GM19324 (cell line): ENCODE measurements around the gene MORC2.

Experiments
- ATAC-seq: cut with Tn5 transposase; IDR thresholded peaks from one replicate; pipeline ENCODE4 v1.9.1; 2021; ENCODE audit warnings: mild to moderate bottlenecking, moderate library complexity; ENCODE audit not compliant: unreplicated experiment, low FRiP score

MORC2 gene

GRCh38 chr22:30949934-30950660 lies 18.5 kb downstream of the MORC2 start:
- no peak for ATAC-seq

GRCh38 chr22:30948930-30949342 lies 19.6 kb downstream of the MORC2 start:
- ATAC-seq = no peak

- no peak for ATAC-seq
Measured at GRCh38 chr22:30947816-30948454, 20.6 kb downstream of the MORC2 start.

GRCh38 chr22:30947173-30947815 lies 21.3 kb downstream of the MORC2 start:
- no peak for ATAC-seq

GRCh38 chr22:30946354-30946753 lies 22.2 kb downstream of the MORC2 start:
- no peak for ATAC-seq

GRCh38 chr22:30945653-30946052 lies 22.9 kb downstream of the MORC2 start:
- no peak for ATAC-seq

- no peak for ATAC-seq
Measured at GRCh38 chr22:30944986-30945385, 23.6 kb downstream of the MORC2 start.

- ATAC-seq = no peak
Measured at GRCh38 chr22:30943368-30943767, 25.2 kb downstream of the MORC2 start.

- ATAC-seq = no peak
Measured at GRCh38 chr22:30941363-30941740, 27.2 kb downstream of the MORC2 start.

- no peak for ATAC-seq
Measured at GRCh38 chr22:30940685-30941362, 27.8 kb downstream of the MORC2 start.

GRCh38 chr22:30934053-30934452 lies 34.5 kb downstream of the MORC2 start:
- ATAC-seq = no peak

- ATAC-seq = no peak
Measured at GRCh38 chr22:30933457-30933856, 35.1 kb downstream of the MORC2 start.

GRCh38 chr22:30932661-30933060 lies 35.9 kb downstream of the MORC2 start:
- ATAC-seq = no peak

- ATAC-seq = no peak
Measured at GRCh38 chr22:30931541-30932300, 36.9 kb downstream of the MORC2 start.

- no peak for ATAC-seq
Measured at GRCh38 chr22:30930228-30930627, 38.3 kb downstream of the MORC2 start.

- ATAC-seq = no peak
Measured at GRCh38 chr22:30928401-30928800, 40.2 kb downstream of the MORC2 start.

GRCh38 chr22:30927806-30928205 lies 40.8 kb downstream of the MORC2 start:
- ATAC-seq = no peak

GRCh38 chr22:30926706-30927105 lies 41.9 kb downstream of the MORC2 start:
- no peak for ATAC-seq

GRCh38 chr22:30925667-30926066 lies 42.9 kb downstream of the MORC2 start:
- no peak for ATAC-seq

- no peak for ATAC-seq
Measured at GRCh38 chr22:30923168-30923900, 45.2 kb downstream of the MORC2 start.
